Adrenal gland (tissue), 12 donors: ENCODE results near the gene ASXL2. TPM values are rescaled to one million over a fixed set of nuclear protein-coding genes. Genes with fewer than 3 reads are reported as not detected.
"Not testable (repeated sequence)": the region's sequence is repeated elsewhere in the genome, so short reads cannot be mapped to it uniquely, and the experiment has no call there.

Source experiments
- DNase-seq, 7 donors: peaks; one replicate each; pipeline ENCODE4 v3.0.0-alpha.2; 2019 to 2020
- H3K27ac ChIP-seq, 5 donors: fragments of 200-600 bp; sonication (generic) in 4 of 5; 1 replicate in 3 of 5; 2 replicates in 2 of 5; pipeline versions ENCODE4 v1.5.1 to v1.8.0; 2016 to 2020; ENCODE audit warnings: mild to moderate bottlenecking in 1 of 5
- H3K27me3 ChIP-seq: fragments of 200-600 bp; 2 replicates; pipeline ENCODE4 v1.8.0; 2021
- H3K36me3 ChIP-seq, 2 donors: fragments of 200-600 bp; replicated peaks in 1 of 2; 1 replicate in 1 of 2; 2 replicates in 1 of 2; pipeline versions ENCODE4 v1.5.1 to v1.8.0; 2018 to 2022
- H3K4me1 ChIP-seq, 2 donors: fragments of 200-600 bp; replicated peaks in 1 of 2; 1 replicate in 1 of 2; 2 replicates in 1 of 2; pipeline versions ENCODE4 v1.5.1 to v1.8.0; 2018 to 2021
- H3K4me3 ChIP-seq, 4 donors: fragments of 200-600 bp; sonication (generic) in 3 of 4; one replicate each; pipeline ENCODE4 v1.5.1; 2016 to 2018
- H3K9me3 ChIP-seq, 3 donors: fragments of 200-600 bp; sonication (generic) in 1 of 3; replicated peaks in 1 of 3; 1 replicate in 2 of 3; 2 replicates in 1 of 3; pipeline versions ENCODE4 v1.5.1 to v1.8.0; 2016 to 2021
- POLR2A ChIP-seq, 2 donors: fragments of 450-650 bp; IDR thresholded peaks; one replicate each; pipeline ENCODE4 v1.6.1; 2017; ENCODE audit warnings: antibody characterized with exemption in 2 of 2, mild to moderate bottlenecking in 2 of 2, moderate library complexity in 1 of 2
- WGBS, 4 donors: extraction: QIAGEN DNeasy Blood & Tissue Kit in 2 of 4; methylation state at CpG; one replicate each; pipeline versions ENCODE4 v1.1.5 to v1.1.7; 2013 to 2017; 5-methylcytosine and 5-hydroxymethylcytosine counted together
- intact Hi-C, 2 donors: fragments of 100-400 bp; cut with DNase I; formaldehyde crosslinking; loops; one replicate each; pipeline versions ENCODE4 v1.14.1 to v1.15.0; 2022 to 2023
- polyA plus RNA-seq, 3 donors: library from polyadenylated mRNA; stranded (reverse); fragments of 200-250 nt in 2 of 3; fragments of 350-450 nt in 1 of 3; fragmentation: Illumina TruSeq in 1 of 3; extraction: RNeasy Lipid Tissue Mini Kit (QIAGEN cat#74804) in 1 of 3; gene quantifications; one replicate each; pipeline ENCODE4 v1.2.3, GENCODE V29; 2013 to 2014
- total RNA-seq, 9 donors: library from RNA; depleted of rRNA in 4 of 9; stranded (reverse); fragments of >200 nt in 4 of 9; fragments of 120-200 nt in 1 of 9; fragmentation: NEBNext Ultra II Directional in 1 of 9; extraction: Animal tissue kit (Norgen Biotek cat#: 25700) in 1 of 9; gene quantifications; one replicate each; pipeline versions ENCODE4 v1.1.0 to v1.2.4, GENCODE V29; 2013 to 2023
- TF ChIP-seq, protein P1 (sequence below), 6 experiments: fragments of 450-650 bp in 4 of 6; fragments of 200-600 bp in 2 of 6; sonication (generic) in 1 of 6; IDR thresholded peaks; 1 replicate in 5 of 6; 2 replicates in 1 of 6; pipeline versions ENCODE4 v1.5.1 to v1.8.0; 2016 to 2021; ENCODE audit warnings: antibody characterized with exemption in 6 of 6, mild to moderate bottlenecking in 2 of 6, moderate library complexity in 1 of 6
- donor health status: healthy with polysubstance abuse.
- donor health status: Bipolar disorder and iron deficiency.
- donor health status: DM: yes; HTN: yes; CAD: no.
- donor health status: DM: no; HTN: no; CAD: no.
- donor health status: DM: no; HTN: no; CAD: no.
- donor health status: DM: yes; HTN: yes; CAD: no.

Gene ASXL2
- total and polyA plus RNA-seq, 12 donors: 1.4 to 41.8 (median 20.9) TPM

DNA sequence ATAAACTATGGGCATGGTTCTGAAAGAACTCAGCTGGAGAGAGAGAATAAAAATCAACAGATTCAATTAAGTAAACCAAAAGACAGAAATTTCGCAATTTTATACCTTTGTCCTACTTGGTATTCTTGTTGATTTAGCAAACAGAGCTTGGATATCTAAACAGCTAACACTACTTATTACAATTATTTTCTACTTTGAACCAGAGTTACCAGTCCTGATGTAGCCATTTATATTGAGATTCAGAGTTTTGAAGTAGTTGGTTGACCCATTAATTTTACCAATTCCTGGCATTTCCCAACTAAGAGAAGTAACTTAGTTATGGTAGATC lies 48.9 kb downstream of the ASXL2 start:
- TF ChIP-seq, protein P1, sequence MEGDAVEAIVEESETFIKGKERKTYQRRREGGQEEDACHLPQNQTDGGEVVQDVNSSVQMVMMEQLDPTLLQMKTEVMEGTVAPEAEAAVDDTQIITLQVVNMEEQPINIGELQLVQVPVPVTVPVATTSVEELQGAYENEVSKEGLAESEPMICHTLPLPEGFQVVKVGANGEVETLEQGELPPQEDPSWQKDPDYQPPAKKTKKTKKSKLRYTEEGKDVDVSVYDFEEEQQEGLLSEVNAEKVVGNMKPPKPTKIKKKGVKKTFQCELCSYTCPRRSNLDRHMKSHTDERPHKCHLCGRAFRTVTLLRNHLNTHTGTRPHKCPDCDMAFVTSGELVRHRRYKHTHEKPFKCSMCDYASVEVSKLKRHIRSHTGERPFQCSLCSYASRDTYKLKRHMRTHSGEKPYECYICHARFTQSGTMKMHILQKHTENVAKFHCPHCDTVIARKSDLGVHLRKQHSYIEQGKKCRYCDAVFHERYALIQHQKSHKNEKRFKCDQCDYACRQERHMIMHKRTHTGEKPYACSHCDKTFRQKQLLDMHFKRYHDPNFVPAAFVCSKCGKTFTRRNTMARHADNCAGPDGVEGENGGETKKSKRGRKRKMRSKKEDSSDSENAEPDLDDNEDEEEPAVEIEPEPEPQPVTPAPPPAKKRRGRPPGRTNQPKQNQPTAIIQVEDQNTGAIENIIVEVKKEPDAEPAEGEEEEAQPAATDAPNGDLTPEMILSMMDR (IDR thresholded peaks at IDR 0.05): no peak
- TF ChIP-seq POLR2A (IDR thresholded peaks at IDR 0.05): no peak
- no peak overlapping the region for H3K27ac ChIP-seq
- peaks cover 5 to 16% of the 10 kb centered on the region in 2 donors for H3K4me1 ChIP-seq
- no peaks in the 10 kb centered on the region for H3K36me3 ChIP-seq
- no peak overlapping the region for H3K4me3 ChIP-seq
- H3K27me3 ChIP-seq: no peaks in the 10 kb centered on the region
- intact Hi-C loops: no loop called here
- DNase-seq: no peak
- H3K9me3 ChIP-seq: no peaks in the 10 kb centered on the region
- WGBS, 4 donors: 81 to 95% (median 83%) methylated on average over 1 of the region's 1 CpG

DNA sequence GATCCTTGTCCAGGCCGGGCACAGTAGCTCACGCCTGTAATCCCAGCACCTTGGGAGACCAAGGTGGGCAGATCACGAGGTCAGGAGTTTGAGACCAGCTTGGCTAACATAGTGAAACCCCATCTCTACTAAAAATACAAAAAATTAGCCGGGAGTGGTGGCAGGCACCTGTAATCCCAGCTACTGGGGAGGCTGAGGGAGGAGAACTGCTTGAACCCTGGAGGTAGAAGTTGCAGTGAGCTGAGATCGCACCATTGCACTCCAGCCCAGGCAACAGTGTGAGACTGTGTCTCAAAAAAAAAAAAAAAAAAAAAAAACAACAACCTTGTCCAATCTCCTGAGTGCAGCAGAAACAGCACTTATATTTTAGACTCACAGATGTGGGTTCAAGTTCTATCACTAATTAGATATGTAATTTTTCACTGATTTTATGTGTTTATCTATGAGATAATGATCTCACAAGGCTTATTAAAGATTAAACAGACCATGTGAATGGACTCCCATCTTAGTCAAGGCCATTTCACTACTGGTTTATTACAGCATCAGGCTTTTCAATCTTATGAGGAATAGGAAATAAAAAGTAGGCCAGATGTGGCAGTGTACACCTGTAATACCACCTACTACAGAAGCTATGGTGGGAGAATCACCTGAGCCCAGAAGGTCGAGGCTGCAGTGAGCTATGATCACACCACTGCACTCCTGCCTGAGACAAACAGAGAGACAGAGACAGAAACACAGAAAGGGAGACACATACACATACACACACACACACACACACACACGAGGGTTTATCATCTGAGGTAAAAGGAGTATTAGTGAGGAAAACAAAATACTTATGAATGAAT lies 49.5 kb downstream of the ASXL2 start:
- H3K27me3 ChIP-seq, DNase-seq, H3K36me3 ChIP-seq, H3K27ac ChIP-seq, H3K9me3 ChIP-seq, intact Hi-C loops, H3K4me3 ChIP-seq: not testable (repeated sequence)
- WGBS, 4 donors: 79 to 89% (median 82%) methylated on average over 7 of the region's 7 CpGs
- H3K4me1 ChIP-seq: peaks cover 5 to 14% of the 10 kb centered on the region in 2 donors

GRCh38 chr2:25825238-25825637 lies 53.0 kb downstream of the ASXL2 start:
- Histone ChIP-seq H3K27ac (no peak overlapping the region), H3K36me3 (no peaks in the 10 kb centered on the region), H3K4me1 (peaks cover 5 to 14% of the 10 kb centered on the region in 2 donors), H3K9me3 (no peaks in the 10 kb centered on the region), H3K4me3 (no peak overlapping the region), H3K27me3 (no peaks in the 10 kb centered on the region)
- WGBS, 4 donors: 89 to 96% (median 93%) methylated on average over 2 of the region's 2 CpGs
- intact Hi-C loops: no loop called here
- TF ChIP-seq, protein P1 (IDR thresholded peaks at IDR 0.05): no peak
- no peak for TF ChIP-seq POLR2A (IDR thresholded peaks at IDR 0.05)
- no peak for DNase-seq

DNA sequence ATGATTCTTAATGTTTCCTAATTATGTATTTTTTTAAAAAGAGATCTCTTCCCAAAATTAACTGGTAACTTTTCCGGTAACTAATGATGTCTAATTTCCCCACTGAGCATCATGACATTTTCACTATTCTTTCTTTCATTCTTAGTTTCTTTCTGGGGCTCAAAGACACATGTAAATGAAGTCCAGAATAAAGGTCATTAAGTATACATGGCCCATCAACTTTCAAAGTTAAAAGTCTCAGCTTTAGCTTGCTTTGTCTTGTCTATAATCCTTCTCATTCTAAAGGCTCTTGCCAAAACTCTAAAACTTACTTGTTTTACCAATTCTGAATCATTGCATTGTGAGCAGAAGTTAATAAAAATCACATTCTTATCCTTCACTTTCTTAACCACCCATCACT lies 53.6 kb downstream of the ASXL2 start:
- H3K27ac ChIP-seq: no peak overlapping the region
- peaks cover 5 to 12% of the 10 kb centered on the region in 2 donors for H3K4me1 ChIP-seq
- H3K36me3 ChIP-seq: no peaks in the 10 kb centered on the region
- TF ChIP-seq, protein P1 (IDR thresholded peaks at IDR 0.05): no peak
- no peak for TF ChIP-seq POLR2A (IDR thresholded peaks at IDR 0.05)
- intact Hi-C loops: no loop called here
- H3K4me3 ChIP-seq: no peak overlapping the region
- H3K27me3 ChIP-seq: no peaks in the 10 kb centered on the region
- 94 to 100% (median 95%) methylated on average over 1 of the region's 1 CpG for WGBS, 4 donors
- no peak for DNase-seq
- no peaks in the 10 kb centered on the region for H3K9me3 ChIP-seq

GRCh38 chr2:25824216-25824615 lies 54.1 kb downstream of the ASXL2 start:
- WGBS, 4 donors: 84 to 91% (median 86%) methylated on average over 3 of the region's 3 CpGs
- TF ChIP-seq, protein P1 (IDR thresholded peaks at IDR 0.05): no peak
- no peak for TF ChIP-seq POLR2A (IDR thresholded peaks at IDR 0.05)
- Histone ChIP-seq H3K27ac (no peak overlapping the region), H3K4me1 (peaks cover 5 to 7% of the 10 kb centered on the region in 2 donors), H3K9me3 (no peaks in the 10 kb centered on the region), H3K27me3 (no peaks in the 10 kb centered on the region), H3K4me3 (no peak overlapping the region), H3K36me3 (no peaks in the 10 kb centered on the region)
- DNase-seq: no peak
- intact Hi-C loops: no loop called here
